Thyroid gland (tissue), 4 donors: Measurements from ENCODE around the gene ASIC3. TPM values are rescaled to one million over a fixed set of nuclear protein-coding genes. Genes with fewer than 3 reads are reported as not detected.

ENCODE experiments used
- DNase-seq, 2 donors: peaks; one replicate each; pipeline ENCODE4 v3.0.0-alpha.2; 2019
- H3K27ac ChIP-seq, 3 donors: fragments of 200-600 bp; sonication (generic); 1 replicate in 2 of 3; 2 replicates in 1 of 3; pipeline ENCODE4 v1.5.1; 2016 to 2019; ENCODE audit warnings: mild to moderate bottlenecking in 1 of 3, moderate library complexity in 1 of 3
- H3K27me3 ChIP-seq: fragments of 200-600 bp; sonication (generic); one replicate; pipeline ENCODE4 v1.5.1; 2019
- H3K36me3 ChIP-seq, 2 donors: fragments of 200-600 bp; sonication (generic); one replicate each; pipeline ENCODE4 v1.5.1; 2016 to 2019
- H3K4me1 ChIP-seq, 2 donors: fragments of 200-600 bp; sonication (generic); one replicate each; pipeline ENCODE4 v1.5.1; 2017 to 2019
- H3K4me3 ChIP-seq, 3 donors: fragments of 200-600 bp; sonication (generic); replicated peaks in 1 of 3; 1 replicate in 2 of 3; 2 replicates in 1 of 3; pipeline ENCODE4 v1.5.1; 2016; ENCODE audit warnings: mild to moderate bottlenecking in 1 of 3
- H3K9me3 ChIP-seq: fragments of 200-600 bp; sonication (generic); one replicate; pipeline ENCODE4 v1.5.1; 2017
- POLR2A ChIP-seq, 2 donors: fragments of 450-650 bp; IDR thresholded peaks; one replicate each; pipeline ENCODE4 v1.6.1; 2017; ENCODE audit warnings: antibody characterized with exemption in 2 of 2, mild to moderate bottlenecking in 2 of 2, moderate library complexity in 1 of 2
- WGBS, 2 donors: methylation state at CpG; one replicate each; pipeline ENCODE4 v1.1.5; 2017; 5-methylcytosine and 5-hydroxymethylcytosine counted together
- intact Hi-C: fragments of 100-400 bp; cut with DNase I; formaldehyde crosslinking; loops from one replicate; pipeline ENCODE4 v1.15.1; 2023
- total RNA-seq, 4 donors: library from RNA; depleted of rRNA; stranded (reverse); fragments of >200 nt; gene quantifications; one replicate each; pipeline ENCODE4 v1.2.3, GENCODE V29; 2016
- TF ChIP-seq, protein P1 (sequence below), 6 experiments: fragments of 200-600 bp in 3 of 6; fragments of 450-650 bp in 3 of 6; sonication (generic) in 3 of 6; IDR thresholded peaks; one replicate each; pipeline ENCODE4 v1.5.1; 2016 to 2019; ENCODE audit warnings: antibody characterized with exemption in 6 of 6, mild to moderate bottlenecking in 2 of 6, inconsistent platforms in 1 of 6, moderate library complexity in 1 of 6

The ASIC3 gene
- total RNA-seq, 4 donors from 2014 or later: 1.2 to 2.6 (median 1.5) TPM; not detected in 1

DNA sequence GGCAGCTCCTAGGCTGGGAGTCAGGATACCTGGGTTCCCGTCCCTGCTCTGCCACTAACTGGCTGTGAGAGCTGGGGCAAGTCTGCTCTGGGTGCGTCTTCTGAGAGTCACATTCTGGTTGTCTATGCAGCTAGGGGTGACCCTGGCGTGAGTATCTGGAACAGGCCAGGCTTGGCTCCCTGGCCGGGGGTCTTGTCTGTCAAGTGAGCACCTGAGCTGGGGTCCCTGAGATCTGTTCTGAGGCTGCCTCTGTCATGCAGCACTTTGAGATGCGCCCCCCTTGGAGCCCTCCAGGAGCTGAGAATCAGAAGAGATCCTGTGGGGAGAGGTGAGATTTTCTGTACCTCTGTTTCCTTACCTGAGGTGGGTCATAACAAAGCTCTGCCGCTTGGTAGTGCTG is 45.4 kb downstream of the ASIC3 start:
- TF ChIP-seq, protein P1, sequence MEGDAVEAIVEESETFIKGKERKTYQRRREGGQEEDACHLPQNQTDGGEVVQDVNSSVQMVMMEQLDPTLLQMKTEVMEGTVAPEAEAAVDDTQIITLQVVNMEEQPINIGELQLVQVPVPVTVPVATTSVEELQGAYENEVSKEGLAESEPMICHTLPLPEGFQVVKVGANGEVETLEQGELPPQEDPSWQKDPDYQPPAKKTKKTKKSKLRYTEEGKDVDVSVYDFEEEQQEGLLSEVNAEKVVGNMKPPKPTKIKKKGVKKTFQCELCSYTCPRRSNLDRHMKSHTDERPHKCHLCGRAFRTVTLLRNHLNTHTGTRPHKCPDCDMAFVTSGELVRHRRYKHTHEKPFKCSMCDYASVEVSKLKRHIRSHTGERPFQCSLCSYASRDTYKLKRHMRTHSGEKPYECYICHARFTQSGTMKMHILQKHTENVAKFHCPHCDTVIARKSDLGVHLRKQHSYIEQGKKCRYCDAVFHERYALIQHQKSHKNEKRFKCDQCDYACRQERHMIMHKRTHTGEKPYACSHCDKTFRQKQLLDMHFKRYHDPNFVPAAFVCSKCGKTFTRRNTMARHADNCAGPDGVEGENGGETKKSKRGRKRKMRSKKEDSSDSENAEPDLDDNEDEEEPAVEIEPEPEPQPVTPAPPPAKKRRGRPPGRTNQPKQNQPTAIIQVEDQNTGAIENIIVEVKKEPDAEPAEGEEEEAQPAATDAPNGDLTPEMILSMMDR (IDR thresholded peaks at IDR 0.05): no peak
- no peak for TF ChIP-seq POLR2A (IDR thresholded peaks at IDR 0.05)
- Histone ChIP-seq H3K9me3 (no peaks in the 10 kb centered on the region), H3K36me3 (no peaks in the 10 kb centered on the region), H3K4me1 (peaks cover 3 to 34% of the 10 kb centered on the region in 2 donors), H3K27me3 (no peaks in the 10 kb centered on the region), H3K4me3 (no peak overlapping the region), H3K27ac (no peak overlapping the region)
- DNase-seq: no peak
- intact Hi-C loops: no loop called here
- 96 to 98% methylated on average over 6 of the region's 6 CpGs for WGBS, 2 donors

DNA sequence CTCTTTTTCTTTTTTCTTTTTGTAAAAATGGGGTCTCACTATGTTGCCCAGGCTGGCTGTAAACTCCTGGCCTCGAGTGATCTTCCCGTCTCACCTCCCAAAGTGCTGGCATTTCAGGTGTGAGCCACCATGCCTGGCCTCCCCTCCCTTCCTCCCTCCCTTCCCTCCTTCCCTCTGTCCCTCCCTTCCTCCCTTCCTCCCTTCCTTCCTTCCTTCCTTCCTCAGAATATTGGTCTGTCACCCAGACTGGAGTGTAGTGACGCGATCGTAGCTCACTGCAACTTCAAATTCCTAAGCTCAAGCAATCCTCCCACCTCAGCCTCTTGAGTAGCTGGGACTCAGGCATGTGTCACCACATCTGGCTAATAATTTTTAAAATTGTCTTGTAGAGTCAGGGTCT is 46.3 kb downstream of the ASIC3 start:
- TF ChIP-seq, protein P1 (IDR thresholded peaks at IDR 0.05): no peak
- no peak for TF ChIP-seq POLR2A (IDR thresholded peaks at IDR 0.05)
- Histone ChIP-seq H3K4me1 (peaks cover 3 to 27% of the 10 kb centered on the region in 2 donors), H3K27ac (no peak overlapping the region), H3K4me3 (no peak overlapping the region), H3K36me3 (no peaks in the 10 kb centered on the region), H3K27me3 (no peaks in the 10 kb centered on the region), H3K9me3 (no peaks in the 10 kb centered on the region)
- WGBS, 2 donors: 73 to 75% methylated on average over 5 of the region's 5 CpGs
- intact Hi-C loops: no loop called here
- DNase-seq: no peak

DNA sequence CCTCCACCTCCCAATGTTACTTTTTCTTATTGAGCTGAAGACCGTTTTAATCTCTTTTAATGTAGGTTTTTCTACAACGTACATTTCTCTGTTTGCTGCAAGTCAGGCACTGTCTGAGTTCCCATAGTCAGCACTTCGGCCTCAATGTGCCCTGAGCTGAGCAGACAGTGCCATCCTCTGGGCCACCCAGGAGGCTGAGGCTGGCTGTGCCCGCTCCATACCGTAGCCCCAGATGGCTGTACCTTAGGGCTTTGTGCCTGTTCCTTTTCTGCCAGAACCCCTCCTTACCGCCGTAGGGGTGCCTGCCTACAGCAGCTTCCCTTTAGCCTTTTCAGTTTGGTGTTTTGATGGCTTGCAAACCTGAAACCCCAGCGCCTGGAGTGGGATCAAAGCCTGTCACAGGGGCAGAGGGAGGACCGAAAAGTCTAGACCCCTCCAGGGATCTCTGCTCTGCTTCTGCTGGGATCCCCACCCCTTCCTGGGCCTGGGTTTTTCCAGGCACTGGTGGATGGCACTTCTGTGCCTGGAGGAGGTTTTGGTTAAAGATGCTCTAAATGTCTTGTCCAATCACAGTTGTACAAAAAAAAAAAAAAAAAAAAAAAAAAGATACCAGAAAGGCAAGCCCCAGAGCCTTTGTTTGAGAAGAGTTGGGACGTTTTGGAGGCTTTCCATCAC is 46.9 kb downstream of the ASIC3 start:
- H3K36me3 ChIP-seq: no peaks in the 10 kb centered on the region
- no peak overlapping the region for H3K4me3 ChIP-seq
- H3K27ac ChIP-seq: no peak overlapping the region
- H3K27me3 ChIP-seq: no peaks in the 10 kb centered on the region
- intact Hi-C loops: no loop called here
- no peaks in the 10 kb centered on the region for H3K9me3 ChIP-seq
- 78 to 81% methylated on average over 10 of the region's 10 CpGs for WGBS, 2 donors
- DNase-seq: no peak
- TF ChIP-seq POLR2A (IDR thresholded peaks at IDR 0.05): no peak
- TF ChIP-seq, protein P1 (IDR thresholded peaks at IDR 0.05): no peak
- peaks cover 0 to 21% of the 10 kb centered on the region in 2 donors for H3K4me1 ChIP-seq

DNA sequence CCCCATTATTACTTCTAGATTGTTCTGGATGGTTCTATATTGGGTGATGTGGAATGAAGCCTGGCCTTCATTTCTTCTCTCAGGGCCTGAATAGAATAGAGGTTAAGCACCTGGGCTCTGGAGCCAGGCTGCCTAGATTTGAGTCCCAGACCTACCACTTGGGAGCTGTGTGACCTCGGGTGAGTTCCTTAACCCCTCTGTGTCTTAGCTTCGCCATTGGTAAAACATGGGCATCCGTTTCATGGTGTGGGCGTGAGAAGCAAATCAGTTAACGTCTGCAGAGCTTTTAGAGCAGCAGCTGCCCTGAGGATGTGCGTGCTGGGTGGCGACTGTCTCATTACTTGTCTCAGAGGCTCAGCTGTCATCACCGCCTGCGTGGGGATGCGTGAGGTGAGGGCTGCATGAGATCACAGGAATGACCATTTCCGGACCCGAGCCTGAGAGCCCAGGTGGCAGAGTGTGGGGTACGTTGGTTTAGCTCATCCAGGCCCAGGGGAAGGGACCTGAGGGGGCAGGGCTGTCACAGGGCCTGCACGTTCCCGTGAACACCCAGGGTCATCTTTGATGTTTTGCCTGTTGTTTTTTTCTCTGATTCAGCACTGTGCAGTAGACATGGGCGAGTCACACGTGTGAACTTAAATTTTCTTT is 47.6 kb downstream of the ASIC3 start:
- H3K4me1 ChIP-seq: peaks cover 0 to 18% of the 10 kb centered on the region in 2 donors
- H3K27ac ChIP-seq: no peak overlapping the region
- no peak for TF ChIP-seq POLR2A (IDR thresholded peaks at IDR 0.05)
- TF ChIP-seq, protein P1 (IDR thresholded peaks at IDR 0.05): no peak
- DNase-seq: no peak
- H3K9me3 ChIP-seq: no peaks in the 10 kb centered on the region
- H3K36me3 ChIP-seq: no peaks in the 10 kb centered on the region
- intact Hi-C loops: no loop called here
- no peaks in the 10 kb centered on the region for H3K27me3 ChIP-seq
- H3K4me3 ChIP-seq: no peak overlapping the region
- 89 to 91% methylated on average over 12 to 17 of the region's 17 CpGs for WGBS, 2 donors
